ENCODE measurements around the gene SLC6A4.

The SLC6A4 gene

DNA sequence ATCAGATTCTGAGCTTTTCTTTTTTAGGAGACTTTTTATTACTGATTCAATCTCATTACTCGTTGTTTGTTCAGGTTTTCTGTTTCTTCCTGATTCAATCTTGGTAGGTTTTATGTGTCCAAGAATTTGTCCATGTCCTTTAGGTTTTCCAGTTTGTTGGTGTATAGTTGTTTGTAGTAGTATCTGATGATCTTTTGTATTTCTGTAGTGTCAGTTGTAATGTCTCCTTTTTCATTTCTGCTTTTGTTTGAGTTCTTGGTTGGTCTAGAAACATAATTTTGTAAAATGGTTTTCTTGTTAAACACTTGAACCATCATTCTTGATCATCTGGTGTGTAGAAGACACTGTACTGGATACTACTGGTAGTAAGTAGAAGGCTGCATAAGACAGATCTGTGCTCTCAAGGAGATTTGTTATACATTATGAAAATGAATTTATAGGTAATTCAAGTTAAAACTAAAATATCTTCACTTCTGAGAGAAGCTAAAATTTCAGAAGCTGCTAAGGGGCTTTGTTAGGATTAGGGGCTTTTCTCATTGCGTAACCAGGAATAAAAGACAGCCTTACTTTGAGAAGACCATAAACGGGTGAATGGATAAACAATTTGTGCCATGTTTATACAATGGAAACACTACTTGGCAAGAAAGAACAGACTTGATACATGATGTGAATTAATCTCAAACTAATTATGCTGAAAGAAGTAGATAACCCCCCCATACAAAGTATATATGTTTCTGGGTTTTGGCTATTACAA, 74.9 kb downstream of the SLC6A4 start:
- H3K36me3 ChIP-seq (replicated peaks): peaks cover 6% of the 10 kb centered on the region
- no peaks in the 10 kb centered on the region for H3K27me3 ChIP-seq (replicated peaks)
- in situ Hi-C loops (cut with HindIII; ENCODE audit: low pct_ligation_motif_present, low sequenced_read_pairs): no loop called here
- H3K27ac ChIP-seq: no peak overlapping the region
- DNase-seq: no peak
- H3K4me3 ChIP-seq (ENCODE audit: low read depth, low read length): no peak overlapping the region
- TF ChIP-seq, protein P1, sequence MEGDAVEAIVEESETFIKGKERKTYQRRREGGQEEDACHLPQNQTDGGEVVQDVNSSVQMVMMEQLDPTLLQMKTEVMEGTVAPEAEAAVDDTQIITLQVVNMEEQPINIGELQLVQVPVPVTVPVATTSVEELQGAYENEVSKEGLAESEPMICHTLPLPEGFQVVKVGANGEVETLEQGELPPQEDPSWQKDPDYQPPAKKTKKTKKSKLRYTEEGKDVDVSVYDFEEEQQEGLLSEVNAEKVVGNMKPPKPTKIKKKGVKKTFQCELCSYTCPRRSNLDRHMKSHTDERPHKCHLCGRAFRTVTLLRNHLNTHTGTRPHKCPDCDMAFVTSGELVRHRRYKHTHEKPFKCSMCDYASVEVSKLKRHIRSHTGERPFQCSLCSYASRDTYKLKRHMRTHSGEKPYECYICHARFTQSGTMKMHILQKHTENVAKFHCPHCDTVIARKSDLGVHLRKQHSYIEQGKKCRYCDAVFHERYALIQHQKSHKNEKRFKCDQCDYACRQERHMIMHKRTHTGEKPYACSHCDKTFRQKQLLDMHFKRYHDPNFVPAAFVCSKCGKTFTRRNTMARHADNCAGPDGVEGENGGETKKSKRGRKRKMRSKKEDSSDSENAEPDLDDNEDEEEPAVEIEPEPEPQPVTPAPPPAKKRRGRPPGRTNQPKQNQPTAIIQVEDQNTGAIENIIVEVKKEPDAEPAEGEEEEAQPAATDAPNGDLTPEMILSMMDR (IDR thresholded peaks at IDR 0.05; ENCODE audit: low read depth, low read length, missing control alignments): no peak

DNA sequence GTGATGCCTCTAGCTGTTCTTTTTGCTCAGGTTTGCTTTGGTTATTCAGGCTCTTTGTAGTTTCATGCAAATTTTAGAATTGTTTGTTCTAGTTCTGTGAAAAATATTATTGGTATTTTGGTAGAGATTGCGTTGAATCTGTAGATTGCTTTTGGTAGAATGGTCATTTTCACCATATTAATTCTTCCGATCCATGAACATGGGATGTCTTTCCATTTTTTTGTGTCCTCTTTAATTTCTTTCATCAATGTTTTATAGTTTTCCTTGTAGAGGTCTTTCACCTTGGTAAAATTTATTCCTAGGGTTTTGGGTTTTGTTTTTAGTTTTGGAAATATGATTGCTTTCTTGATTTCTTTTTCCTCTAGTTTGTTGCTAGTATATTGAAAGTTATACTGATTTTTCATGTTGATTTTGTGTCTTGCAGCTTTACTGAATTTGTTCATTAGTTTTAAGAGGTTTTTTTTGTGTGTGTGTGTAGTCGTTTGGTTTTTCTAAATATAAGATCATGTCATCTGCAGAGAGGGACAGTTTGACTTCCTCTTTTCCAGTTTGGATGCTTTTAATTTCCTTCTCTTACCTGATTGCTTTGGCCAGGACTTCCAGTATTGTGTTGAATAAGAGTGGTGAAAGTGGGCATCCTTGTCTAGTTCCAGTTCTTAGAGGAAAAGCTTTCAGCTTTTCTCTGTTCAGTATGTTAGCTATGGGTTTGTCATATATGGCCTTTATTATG, 76.4 kb downstream of the SLC6A4 start:
- Histone ChIP-seq H3K27ac (no peak overlapping the region), H3K27me3 (replicated peaks) (no peaks in the 10 kb centered on the region), H3K36me3 (replicated peaks) (peaks cover 6% of the 10 kb centered on the region), H3K4me3 (ENCODE audit: low read depth, low read length) (no peak overlapping the region)
- TF ChIP-seq, protein P1 (IDR thresholded peaks at IDR 0.05; ENCODE audit: low read depth, low read length, missing control alignments): no peak
- no peak for DNase-seq
- in situ Hi-C loops (cut with HindIII; ENCODE audit: low pct_ligation_motif_present, low sequenced_read_pairs): no loop called here

DNA sequence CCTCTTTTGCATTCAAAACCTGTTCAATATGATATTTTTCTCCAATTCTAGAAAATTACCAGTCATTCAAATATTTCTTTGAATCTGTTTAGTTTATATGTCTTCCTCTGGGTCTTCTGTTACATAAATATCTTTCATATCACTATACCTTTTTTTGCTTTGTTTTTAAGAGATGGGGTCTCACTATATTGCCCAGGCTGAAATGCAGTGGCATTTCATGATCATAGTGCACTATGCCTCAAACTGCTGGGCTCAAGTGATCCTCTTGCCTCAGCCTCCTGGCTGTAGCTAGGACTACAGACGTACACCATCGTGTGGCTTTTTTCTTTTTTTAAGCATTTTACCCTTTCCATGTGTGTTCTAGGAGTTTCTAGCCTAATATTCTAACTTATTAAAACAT, 80.1 kb downstream of the SLC6A4 start:
- H3K4me3 ChIP-seq (ENCODE audit: low read depth, low read length): no peak overlapping the region
- H3K27me3 ChIP-seq (replicated peaks): no peaks in the 10 kb centered on the region
- peaks cover 2% of the 10 kb centered on the region for H3K36me3 ChIP-seq (replicated peaks)
- TF ChIP-seq, protein P1 (IDR thresholded peaks at IDR 0.05; ENCODE audit: low read depth, low read length, missing control alignments): no peak
- no peak overlapping the region for H3K27ac ChIP-seq
- in situ Hi-C loops (cut with HindIII; ENCODE audit: low pct_ligation_motif_present, low sequenced_read_pairs): no loop called here
- DNase-seq: no peak

DNA sequence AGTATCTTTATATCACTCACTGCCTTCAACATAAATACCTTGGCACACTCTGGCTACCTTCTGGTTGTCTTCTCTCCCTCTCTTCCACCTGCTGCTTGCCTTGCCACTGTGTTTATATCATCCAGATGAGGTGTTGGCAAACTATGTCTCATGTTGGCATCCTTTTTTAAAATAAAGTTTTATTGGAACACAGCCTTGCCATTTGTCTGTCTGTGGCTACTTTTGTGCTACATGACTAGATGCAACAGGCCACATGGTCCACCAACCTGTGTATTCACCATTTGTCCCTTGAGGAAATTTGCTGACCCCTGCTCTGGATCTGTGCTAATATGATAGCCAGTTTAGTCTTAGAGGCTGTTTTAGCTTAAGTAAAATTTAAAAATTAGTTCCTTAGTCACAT, 82.0 kb downstream of the SLC6A4 start:
- H3K27ac ChIP-seq: no peak overlapping the region
- no peak overlapping the region for H3K4me3 ChIP-seq (ENCODE audit: low read depth, low read length)
- no peaks in the 10 kb centered on the region for H3K27me3 ChIP-seq (replicated peaks)
- H3K36me3 ChIP-seq (replicated peaks): no peaks in the 10 kb centered on the region
- DNase-seq: no peak
- in situ Hi-C loops (cut with HindIII; ENCODE audit: low pct_ligation_motif_present, low sequenced_read_pairs): no loop called here
- TF ChIP-seq, protein P1 (IDR thresholded peaks at IDR 0.05; ENCODE audit: low read depth, low read length, missing control alignments): no peak

DNA sequence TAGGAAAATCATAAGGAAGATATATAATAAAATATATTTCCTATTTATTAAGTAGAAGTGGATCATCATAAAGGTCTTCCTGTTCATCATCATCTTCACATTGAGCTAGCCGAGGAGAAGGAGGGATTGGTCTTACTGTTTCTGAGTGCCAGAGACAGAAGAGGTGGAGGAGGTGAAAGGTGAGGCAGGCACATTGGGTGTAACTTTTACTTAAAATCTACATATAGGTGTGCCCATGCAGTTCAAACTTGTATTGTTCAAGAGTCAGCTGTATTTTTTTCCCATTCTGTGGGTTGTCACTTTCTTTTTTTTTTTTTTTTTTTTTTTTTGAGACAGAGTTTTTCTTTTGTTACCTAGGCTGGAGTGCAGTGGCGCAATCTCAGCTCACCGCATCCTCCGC, 84.0 kb downstream of the SLC6A4 start:
- Histone ChIP-seq H3K4me3 (ENCODE audit: low read depth, low read length) (no peak overlapping the region), H3K27me3 (replicated peaks) (no peaks in the 10 kb centered on the region), H3K27ac (no peak overlapping the region), H3K36me3 (replicated peaks) (no peaks in the 10 kb centered on the region)
- TF ChIP-seq, protein P1 (IDR thresholded peaks at IDR 0.05; ENCODE audit: low read depth, low read length, missing control alignments): no peak
- no peak for DNase-seq
- in situ Hi-C loops (cut with HindIII; ENCODE audit: low pct_ligation_motif_present, low sequenced_read_pairs): no loop called here
